Activated CD4-positive, alpha-beta T cell treated with anti-CD3 and anti-CD28 coated beads, Interleukin-2, amount 50 U/mL, for 16 hours (primary cell): ENCODE measurements around the gene SBNO2.

ENCODE experiments used
- DNase-seq: peaks from one replicate; pipeline ENCODE4 v3.0.0-alpha.2; 2020

The SBNO2 gene

GRCh38 chr19:1068009-1069001 is 105.8 kb downstream of the SBNO2 start:
- peak; percentile 83 for DNase-seq

GRCh38 chr19:1067341-1067957 is 106.6 kb downstream of the SBNO2 start:
- no peak for DNase-seq

- peak; percentile 87 for DNase-seq
Measured at GRCh38 chr19:1066748-1067340, 107.2 kb downstream of the SBNO2 start, which contains the start of gene ARHGAP45. TSS of gene ARHGAP45 (plus strand) at chr19:1067167. CDS start at chr19:1067406, 239 bp downstream.

- no peak for DNase-seq
Measured at GRCh38 chr19:1066251-1066747, 107.8 kb downstream of the SBNO2 start.

GRCh38 chr19:1065606-1066109 is 108.4 kb downstream of the SBNO2 start:
- no peak for DNase-seq

GRCh38 chr19:1064661-1065605 is 109.1 kb downstream of the SBNO2 start:
- DNase-seq = peak; percentile 76

- DNase-seq = no peak
Measured at GRCh38 chr19:1063909-1064660, 110.0 kb downstream of the SBNO2 start.

GRCh38 chr19:1063030-1063908 is 110.8 kb downstream of the SBNO2 start:
- DNase-seq = peak; percentile 70

GRCh38 chr19:1062387-1063029 is 111.6 kb downstream of the SBNO2 start:
- peak; percentile 51 for DNase-seq

GRCh38 chr19:1061987-1062386 is 112.1 kb downstream of the SBNO2 start:
- DNase-seq = no peak

GRCh38 chr19:1060689-1061088 is 113.4 kb downstream of the SBNO2 start:
- DNase-seq = no peak

GRCh38 chr19:1058112-1058511 is 116.0 kb downstream of the SBNO2 start:
- DNase-seq = no peak
